ENCODE measurements around the gene ATP10B.

GRCh38 chr5:160629003-160629402 is 223.0 kb downstream of the ATP10B start:
- TF ChIP-seq USF2 (IDR thresholded peaks at IDR 0.05; ENCODE audit: low read length) (no peak), CEBPB (IDR thresholded peaks at IDR 0.05; ENCODE audit: low read depth, low read length) (no peak), CTCF (IDR thresholded peaks at IDR 0.05; ENCODE audit: control extremely low read depth in 1 of 3, insufficient read depth in 1 of 3, low read depth in 1 of 3, low read length in 3 of 3) (no peak), EP300 (IDR thresholded peaks at IDR 0.05; ENCODE audit: borderline replicate concordance in 1 of 2, low read depth in 2 of 2, low read length in 2 of 2) (no peak), BCL11A (IDR thresholded peaks at IDR 0.05; ENCODE audit: low read depth in 2 of 2, low read length in 2 of 2) (no peak), EZH2 (IDR thresholded peaks at IDR 0.05; ENCODE audit: low read depth, low read length, severe bottlenecking) (no peak), MAX (IDR thresholded peaks at IDR 0.05) (no peak), BACH1 (IDR thresholded peaks at IDR 0.05; ENCODE audit: low read length) (no peak), SUZ12 (IDR thresholded peaks at IDR 0.05; ENCODE audit: low read length) (no peak), YY1 (IDR thresholded peaks at IDR 0.05; ENCODE audit: low read depth, low read length) (no peak)

All from H1 (cell line).